Measurements from ENCODE around the gene FBN1. TPM values are rescaled to one million over a fixed set of nuclear protein-coding genes. Genes with fewer than 3 reads are reported as not detected.
A peak's percentile ranks its signal among the peaks of the same experiment; 100 is the strongest.

FBN1 gene
- total RNA-seq = 10 to 100 TPM in 2 of 6 experiments, 1 to 10 TPM in 4; 1.7 to 12.0 (median 8.7) TPM
- long read RNA-seq = 0 reads

GRCh38 chr15:48645558-48646330, at the start of gene FBN1:
Gene FBN1 (minus strand): TSS chr15:48645709. CDS start chr15:48644769, 940 bp downstream.
- 2% methylated on average over 26 of the region's 66 CpGs for WGBS (ENCODE audit: insufficient coverage, low coverage, low lambda C conversion rate, missing lambda C conversion rate)
- Histone ChIP-seq H3K9me3 (no peaks in the 10 kb centered on the region), H3K4me3 (peak within 1 kb of the TSS; percentile 48 to 66 (median 58)), H3K4me1 (peaks cover 0 to 7% (median 0%) of the 10 kb centered on the region in 4 donors), H3K36me3 (no peaks in the 10 kb centered on the region), H3K27ac (peak within 1 kb of the TSS; percentile 50 to 76 (median 68)), H3K27me3 (peaks cover 0 to 3% of the 10 kb centered on the region in 2 donors)
- no peak for TF ChIP-seq CTCF (IDR thresholded peaks at IDR 0.05)
- TF ChIP-seq POLR2A (IDR thresholded peaks at IDR 0.05) = peak; percentile 40
- DNase-seq (peak; percentile 47 to 60 (median 48)), ATAC-seq (peak; percentile 64 to 75 (median 68))
- intact Hi-C loops (cut with DNase I) = no loop called here

- intact Hi-C loops (cut with DNase I) = no loop called here
- TF ChIP-seq POLR2A (IDR thresholded peaks at IDR 0.05) (no peak), CTCF (IDR thresholded peaks at IDR 0.05) (no peak)
- no peak overlapping the region for H3K4me3 ChIP-seq
- no peaks in the 10 kb centered on the region for H3K4me1 ChIP-seq
- H3K9me3 ChIP-seq = no peaks in the 10 kb centered on the region
- H3K27ac ChIP-seq = no peak overlapping the region
- H3K36me3 ChIP-seq = no peaks in the 10 kb centered on the region
- ATAC-seq (no peak), DNase-seq (no peak)
- no peaks in the 10 kb centered on the region for H3K27me3 ChIP-seq
Observed at GRCh38 chr15:48693484-48693883, 48.0 kb upstream of the FBN1 start.

GRCh38 chr15:48688493-48688892, 43.0 kb upstream of the FBN1 start:
- no peaks in the 10 kb centered on the region for H3K4me1 ChIP-seq
- WGBS (ENCODE audit: insufficient coverage, low coverage, low lambda C conversion rate, missing lambda C conversion rate) = 64% methylated on average over 2 of the region's 2 CpGs
- ATAC-seq = no peak
- no peaks in the 10 kb centered on the region for H3K27me3 ChIP-seq
- no peaks in the 10 kb centered on the region for H3K9me3 ChIP-seq
- intact Hi-C loops (cut with DNase I) = no loop called here
- no peak for DNase-seq
- no peaks in the 10 kb centered on the region for H3K36me3 ChIP-seq
- H3K27ac ChIP-seq = no peak overlapping the region
- H3K4me3 ChIP-seq = no peak overlapping the region
- no peak for TF ChIP-seq POLR2A (IDR thresholded peaks at IDR 0.05)
- TF ChIP-seq CTCF (IDR thresholded peaks at IDR 0.05) = no peak

- ATAC-seq (peak; percentile 32 to 89 (median 67)), DNase-seq (peak in 2 of 3 donors; percentile 77 to 83)
- intact Hi-C loops (cut with DNase I) = no loop called here
- no peak overlapping the region for H3K4me3 ChIP-seq
- no peaks in the 10 kb centered on the region for H3K27me3 ChIP-seq
- H3K27ac ChIP-seq = peak overlapping the region in 1 of 3 donors; percentile 26
- no peak for TF ChIP-seq CTCF (IDR thresholded peaks at IDR 0.05)
- TF ChIP-seq POLR2A (IDR thresholded peaks at IDR 0.05) = no peak
- no peaks in the 10 kb centered on the region for H3K36me3 ChIP-seq
- WGBS (ENCODE audit: insufficient coverage, low coverage, low lambda C conversion rate, missing lambda C conversion rate) = 25% methylated on average over 4 of the region's 4 CpGs
- no peaks in the 10 kb centered on the region for H3K9me3 ChIP-seq
- H3K4me1 ChIP-seq = no peaks in the 10 kb centered on the region
Observed at GRCh38 chr15:48683991-48684765, 38.7 kb upstream of the FBN1 start.
